Activated CD8-positive, alpha-beta T cell treated with anti-CD3 and anti-CD28 coated beads for 36 hours (primary cell): Measurements from ENCODE around the gene GRK3. TPM values are rescaled to one million over a fixed set of nuclear protein-coding genes. Genes with fewer than 3 reads are reported as not detected.

Source experiments
- ATAC-seq: fragments of 200-7000 bp; cut with Tn5 transposase; one replicate; pipeline ENCODE4 v1.10.0; 2021; ENCODE audit warnings: mild to moderate bottlenecking, moderate library complexity
- CTCF ChIA-PET: fragments of 350-600 bp; sonication (Branson Sonifier 250); formaldehyde crosslinking; loops from one replicate; lab custom pipeline; 2021; ENCODE audit warnings: antibody characterized with exemption; lab: Charles Lee
- POLR2A ChIA-PET: fragments of 350-600 bp; sonication (Branson Sonifier 250); formaldehyde crosslinking; loops from one replicate; lab custom pipeline; 2021; ENCODE audit warnings: antibody characterized with exemption; lab: Charles Lee
- DNase-seq: peaks from one replicate; pipeline ENCODE4 v3.0.0-alpha.2; 2020
- H3K27ac Mint-ChIP-seq: one replicate; pipeline ENCODE4 v1.8.0; 2021; ENCODE audit warnings: mild to moderate bottlenecking, mixed read lengths
- H3K27me3 Mint-ChIP-seq: one replicate; pipeline ENCODE4 v1.8.0; 2021; ENCODE audit warnings: mixed read lengths
- H3K36me3 Mint-ChIP-seq: one replicate; pipeline ENCODE4 v1.8.0; 2021; ENCODE audit warnings: low read depth, mixed read lengths
- H3K4me1 Mint-ChIP-seq: one replicate; pipeline ENCODE4 v1.8.0; 2021; ENCODE audit warnings: low read depth, mixed read lengths
- H3K4me3 Mint-ChIP-seq: one replicate; pipeline ENCODE4 v1.8.0; 2021; ENCODE audit warnings: mild to moderate bottlenecking, moderate library complexity, mixed read lengths
- H3K9me3 Mint-ChIP-seq: one replicate; pipeline ENCODE4 v1.8.0; 2021; ENCODE audit warnings: mixed read lengths
- intact Hi-C: fragments of 100-400 bp; cut with micrococcal nuclease; formaldehyde crosslinking; loops from one replicate; pipeline ENCODE4 v1.10.0; 2022
- total RNA-seq, 2 experiments: library from RNA; stranded (reverse); gene quantifications; one replicate each; pipeline ENCODE4 v1.2.3, GENCODE V29; 2021
- TF ChIP-seq, protein P1 (sequence below): fragments of 200-600 bp; IDR thresholded peaks from one replicate; pipeline ENCODE4 v1.8.0; 2022; ENCODE audit warnings: antibody characterized with exemption, mild to moderate bottlenecking

GRK3 gene
- total RNA-seq, 2 experiments from 2014 or later: 26.3 to 26.7 TPM

DNA sequence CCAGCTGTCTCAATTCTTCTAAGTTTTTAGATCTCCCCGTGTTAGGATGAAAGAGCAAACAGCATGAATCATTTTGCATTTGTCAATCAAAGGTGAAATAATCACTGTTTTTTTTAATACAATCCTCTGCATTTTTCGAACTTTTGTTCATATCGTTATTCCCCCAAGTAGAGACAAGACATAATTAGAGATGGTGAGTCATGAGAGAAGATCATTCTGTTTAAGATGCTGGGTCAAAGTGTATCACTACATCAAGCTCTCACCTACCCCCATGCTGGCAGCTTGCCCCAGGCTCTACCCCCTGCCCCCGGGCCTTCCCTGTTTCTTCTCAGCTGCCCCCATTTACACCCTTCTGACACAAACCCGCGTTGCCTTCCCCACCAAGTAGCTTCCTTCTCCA is 147.0 kb downstream of the GRK3 start:
- ChIA-PET CTCF (interaction anchor here (0.7 to 2.0 kb wide), 4 partner anchors 14 to 264 kb away, joined by 3 to 9 read pairs (median 4); no protein-coding TSS in a partner anchor), POLR2A (interaction anchor here (1.1 kb wide), 1 partner anchor 88 kb away, joined by 3 read pairs; no protein-coding TSS in a partner anchor)
- Mint-ChIP-seq H3K36me3 (peaks cover 18% of the 10 kb centered on the region), H3K27me3 (no peaks in the 10 kb centered on the region), H3K27ac (no peak overlapping the region), H3K4me1 (peaks cover 6% of the 10 kb centered on the region), H3K4me3 (no peak overlapping the region), H3K9me3 (no peaks in the 10 kb centered on the region)
- ATAC-seq: no peak
- DNase-seq: no peak
- TF ChIP-seq, protein P1, sequence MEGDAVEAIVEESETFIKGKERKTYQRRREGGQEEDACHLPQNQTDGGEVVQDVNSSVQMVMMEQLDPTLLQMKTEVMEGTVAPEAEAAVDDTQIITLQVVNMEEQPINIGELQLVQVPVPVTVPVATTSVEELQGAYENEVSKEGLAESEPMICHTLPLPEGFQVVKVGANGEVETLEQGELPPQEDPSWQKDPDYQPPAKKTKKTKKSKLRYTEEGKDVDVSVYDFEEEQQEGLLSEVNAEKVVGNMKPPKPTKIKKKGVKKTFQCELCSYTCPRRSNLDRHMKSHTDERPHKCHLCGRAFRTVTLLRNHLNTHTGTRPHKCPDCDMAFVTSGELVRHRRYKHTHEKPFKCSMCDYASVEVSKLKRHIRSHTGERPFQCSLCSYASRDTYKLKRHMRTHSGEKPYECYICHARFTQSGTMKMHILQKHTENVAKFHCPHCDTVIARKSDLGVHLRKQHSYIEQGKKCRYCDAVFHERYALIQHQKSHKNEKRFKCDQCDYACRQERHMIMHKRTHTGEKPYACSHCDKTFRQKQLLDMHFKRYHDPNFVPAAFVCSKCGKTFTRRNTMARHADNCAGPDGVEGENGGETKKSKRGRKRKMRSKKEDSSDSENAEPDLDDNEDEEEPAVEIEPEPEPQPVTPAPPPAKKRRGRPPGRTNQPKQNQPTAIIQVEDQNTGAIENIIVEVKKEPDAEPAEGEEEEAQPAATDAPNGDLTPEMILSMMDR: no peak
- intact Hi-C loops: no loop called here

DNA sequence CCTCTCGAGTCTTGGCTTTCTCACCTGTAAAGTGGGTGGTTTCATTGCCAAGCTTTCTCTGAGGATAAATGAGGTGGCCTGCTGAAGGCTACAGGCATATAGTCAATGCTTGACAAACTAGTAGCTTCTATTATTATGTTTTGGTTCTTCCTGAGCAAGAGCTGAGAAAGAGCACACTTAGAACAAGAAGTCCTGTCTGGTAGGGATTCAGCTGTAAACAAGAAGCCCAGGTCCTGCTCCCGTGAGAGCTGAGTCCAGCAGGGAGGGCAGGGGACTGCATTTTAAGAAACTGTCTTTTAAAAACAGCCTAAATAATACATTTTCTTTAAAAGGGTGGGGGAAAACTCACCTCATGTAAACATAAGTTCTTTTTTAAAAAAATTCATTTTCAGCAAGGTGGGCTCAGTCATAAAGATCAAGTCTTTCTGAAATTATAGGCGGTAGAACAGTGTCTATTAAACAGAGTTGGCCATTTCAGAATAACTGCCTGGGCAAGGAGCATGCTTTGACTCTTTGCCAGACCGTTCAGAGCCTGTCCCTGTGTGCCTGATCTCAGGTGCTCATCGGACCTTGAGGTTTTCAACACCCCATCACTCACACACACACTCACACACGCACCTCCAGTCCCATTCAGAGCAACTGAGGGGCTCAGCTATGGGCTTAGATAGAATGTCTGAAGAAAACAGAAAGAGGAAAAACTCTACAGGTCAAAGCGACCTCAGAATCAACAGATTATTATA is 148.4 kb downstream of the GRK3 start:
- peaks cover 6% of the 10 kb centered on the region for H3K4me1 Mint-ChIP-seq
- H3K36me3 Mint-ChIP-seq: peaks cover 13% of the 10 kb centered on the region
- H3K27ac Mint-ChIP-seq: no peak overlapping the region
- CTCF ChIA-PET: interaction anchor here (0.7 to 2.0 kb wide), 3 partner anchors 60 to 145 kb away, joined by 3 to 9 read pairs (median 3); no protein-coding TSS in a partner anchor
- no peaks in the 10 kb centered on the region for H3K27me3 Mint-ChIP-seq
- ATAC-seq (no peak), DNase-seq (no peak)
- TF ChIP-seq, protein P1: no peak
- POLR2A ChIA-PET: interaction anchor here (1.1 to 1.3 kb wide), 2 partner anchors 20 to 89 kb away, joined by 3 read pairs; no protein-coding TSS in a partner anchor
- no peaks in the 10 kb centered on the region for H3K9me3 Mint-ChIP-seq
- no peak overlapping the region for H3K4me3 Mint-ChIP-seq
- intact Hi-C loops: no loop called here

DNA sequence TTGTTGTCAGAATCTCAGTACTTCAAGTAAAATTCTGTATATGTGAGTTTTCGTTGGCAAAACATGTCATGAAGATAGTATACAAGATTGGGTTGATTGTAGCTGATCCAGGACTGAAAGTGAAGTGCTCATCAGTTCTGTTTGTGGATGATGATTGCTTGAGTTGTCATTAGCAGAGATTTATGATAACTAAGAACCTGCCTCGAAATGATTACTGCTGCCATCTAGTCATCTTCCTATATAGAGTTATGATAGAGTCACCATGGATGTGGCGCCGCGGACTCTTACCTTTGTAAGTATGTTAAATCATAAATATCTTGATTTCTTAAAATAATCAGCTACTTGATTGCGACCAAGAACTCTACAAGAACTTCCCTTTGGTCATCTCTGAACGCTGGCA is 149.6 kb downstream of the GRK3 start:
- H3K27ac Mint-ChIP-seq: no peak overlapping the region
- POLR2A ChIA-PET: no interaction called here
- CTCF ChIA-PET: interaction anchor here (0.6 to 1.2 kb wide), 2 partner anchors 59 to 294 kb away, joined by 3 read pairs; no protein-coding TSS in a partner anchor
- peaks cover 8% of the 10 kb centered on the region for H3K4me1 Mint-ChIP-seq
- no peak overlapping the region for H3K4me3 Mint-ChIP-seq
- TF ChIP-seq, protein P1: no peak
- intact Hi-C loops: no loop called here
- H3K36me3 Mint-ChIP-seq: peaks cover 13% of the 10 kb centered on the region
- H3K9me3 Mint-ChIP-seq: no peaks in the 10 kb centered on the region
- no peak for ATAC-seq
- H3K27me3 Mint-ChIP-seq: no peaks in the 10 kb centered on the region
- DNase-seq: no peak

DNA sequence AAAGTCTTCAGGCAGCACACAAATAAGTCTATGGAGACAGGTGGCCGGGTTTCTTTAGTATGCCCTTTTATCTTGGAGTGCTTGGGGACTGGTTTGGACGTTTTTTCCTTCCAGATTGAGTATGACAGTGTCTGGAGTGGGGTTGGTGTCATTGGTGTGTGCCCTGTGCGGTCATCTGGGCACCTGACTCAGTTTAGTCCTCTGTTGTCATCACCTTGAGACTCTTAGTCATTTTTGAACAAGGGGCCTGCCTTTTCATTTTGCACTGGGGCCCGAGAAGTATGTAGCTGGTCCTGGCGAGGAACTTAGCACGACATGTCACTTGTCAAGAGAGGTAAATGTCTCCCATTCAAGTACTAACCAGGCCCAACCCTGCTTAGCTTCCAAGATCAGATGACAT is 150.3 kb downstream of the GRK3 start:
- intact Hi-C loops: no loop called here
- Mint-ChIP-seq H3K4me3 (no peak overlapping the region), H3K4me1 (peaks cover 5% of the 10 kb centered on the region), H3K9me3 (no peaks in the 10 kb centered on the region), H3K27me3 (no peaks in the 10 kb centered on the region), H3K36me3 (peaks cover 11% of the 10 kb centered on the region), H3K27ac (no peak overlapping the region)
- CTCF ChIA-PET: interaction anchor here (0.6 to 1.2 kb wide), 2 partner anchors 58 to 295 kb away, joined by 3 read pairs; no protein-coding TSS in a partner anchor
- DNase-seq (no peak), ATAC-seq (no peak)
- TF ChIP-seq, protein P1: no peak
- POLR2A ChIA-PET: no interaction called here

DNA sequence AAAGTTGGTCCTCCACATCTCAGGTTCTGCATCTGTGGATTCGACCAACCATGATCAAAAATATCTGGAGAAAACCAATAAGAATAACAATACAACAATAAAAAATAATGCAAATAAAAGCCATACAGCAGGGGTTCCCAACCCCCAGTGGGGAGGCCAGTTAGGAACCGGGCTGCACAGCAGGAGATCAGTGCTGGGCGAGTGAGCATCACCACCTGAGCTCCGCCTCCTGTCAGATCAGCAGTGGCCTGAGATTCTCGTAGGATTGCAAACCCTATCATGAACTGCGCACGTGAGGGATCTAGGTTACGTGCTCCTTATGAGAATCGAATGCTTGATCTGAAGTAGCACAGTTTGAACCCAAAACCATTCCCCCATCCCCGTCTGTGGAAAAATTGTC is 152.2 kb downstream of the GRK3 start:
- DNase-seq: no peak
- no peaks in the 10 kb centered on the region for H3K27me3 Mint-ChIP-seq
- peaks cover 2% of the 10 kb centered on the region for H3K4me1 Mint-ChIP-seq
- intact Hi-C loops: no loop called here
- ATAC-seq: no peak
- no peak overlapping the region for H3K4me3 Mint-ChIP-seq
- TF ChIP-seq, protein P1: no peak
- no peaks in the 10 kb centered on the region for H3K9me3 Mint-ChIP-seq
- CTCF ChIA-PET: no interaction called here
- POLR2A ChIA-PET: no interaction called here
- no peak overlapping the region for H3K27ac Mint-ChIP-seq
- peaks cover 4% of the 10 kb centered on the region for H3K36me3 Mint-ChIP-seq
